HG03457 (cell line): ENCODE measurements around the gene MS4A6A.
"Not testable (repeated sequence)": the region's sequence is repeated elsewhere in the genome, so short reads cannot be mapped to it uniquely, and the experiment has no call there.

Experiments
- ATAC-seq: cut with Tn5 transposase; IDR thresholded peaks from one replicate; pipeline ENCODE4 v1.9.1; 2021; ENCODE audit warnings: moderate number of reproducible peaks; ENCODE audit not compliant: unreplicated experiment

The MS4A6A gene

GRCh38 chr11:60182541-60183330, at the start of gene MS4A6A:
Gene MS4A6A (minus strand): TSS chr11:60183083. CDS start chr11:60181727, 1,356 bp downstream.
- ATAC-seq = no peak

DNA sequence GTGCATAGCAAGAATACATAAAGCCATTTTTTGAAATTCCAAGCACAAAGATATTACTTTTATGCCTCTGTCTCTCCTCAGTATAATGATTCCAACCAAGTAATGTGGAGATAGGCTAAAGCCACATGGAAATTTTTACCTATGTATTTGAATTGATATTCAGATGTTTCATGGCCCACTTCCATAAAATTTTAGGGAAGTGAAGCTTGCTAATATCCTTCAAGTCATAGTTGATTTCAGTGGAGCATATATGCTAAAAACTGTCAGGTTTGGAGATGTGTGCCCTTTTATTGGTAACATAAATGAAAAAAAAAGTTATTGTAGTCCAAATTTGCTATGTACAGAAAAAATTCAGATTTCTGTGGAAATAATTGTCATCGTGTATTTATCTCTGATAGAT, 47.8 kb upstream of the MS4A6A start:
- no peak for ATAC-seq

DNA sequence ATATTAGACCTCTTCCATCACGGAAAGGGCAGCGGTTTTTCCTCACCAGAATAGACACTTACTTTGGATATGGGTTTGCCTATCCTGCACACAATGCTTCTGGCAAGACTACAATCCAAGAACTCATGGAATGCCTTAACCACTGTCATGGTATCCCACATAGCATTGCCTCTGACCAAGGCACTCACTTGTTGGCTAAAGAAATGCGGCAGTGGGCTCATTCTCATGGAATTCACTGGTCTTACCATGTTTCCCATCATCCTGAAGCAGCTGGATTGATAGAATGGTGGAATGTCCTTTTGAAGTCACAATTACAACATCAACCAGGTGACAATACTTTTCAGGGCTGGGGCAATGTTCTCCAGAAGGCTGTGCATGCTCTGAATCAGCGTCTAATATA, 39.3 kb upstream of the MS4A6A start:
- no peak for ATAC-seq

DNA sequence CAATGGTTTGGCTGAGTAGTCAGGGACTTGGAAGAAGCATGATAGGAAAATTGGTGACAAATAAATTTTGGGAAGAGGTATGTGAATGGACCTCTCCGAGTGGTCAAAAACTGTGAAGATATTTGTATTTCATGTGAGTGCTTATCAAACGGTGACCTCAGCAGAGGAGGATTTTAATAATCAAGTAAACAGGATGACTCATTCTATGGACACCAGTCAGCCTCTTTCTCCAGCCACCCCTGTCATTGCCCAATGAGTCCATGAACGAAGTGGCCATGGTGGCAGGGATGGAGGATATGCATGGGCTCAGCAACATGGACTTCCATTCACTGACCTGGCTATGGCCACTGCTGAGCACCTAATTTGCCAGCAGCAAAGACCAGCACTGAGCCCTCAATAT, 38.8 kb upstream of the MS4A6A start:
- no peak for ATAC-seq

- ATAC-seq = no peak
Observed at GRCh38 chr11:60221181-60221580, 38.3 kb upstream of the MS4A6A start.

DNA sequence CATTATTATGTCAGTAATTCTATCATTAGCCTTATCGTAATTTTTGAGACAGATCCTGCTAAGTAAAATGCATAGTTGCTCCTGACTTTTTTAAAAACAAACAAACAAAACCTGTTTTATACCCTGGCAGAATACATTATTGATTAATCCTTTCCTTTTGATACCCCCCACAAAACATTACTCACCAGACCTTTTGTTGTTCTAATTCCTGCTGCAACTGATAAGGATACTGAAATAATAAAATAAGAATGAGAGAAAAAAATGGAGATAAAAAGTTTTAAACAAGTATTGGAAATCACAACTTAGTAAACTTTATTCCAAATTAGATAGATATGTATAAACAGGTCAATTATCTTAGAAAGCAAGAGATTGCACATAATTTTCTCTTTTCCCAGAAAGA, 31.5 kb upstream of the MS4A6A start:
- ATAC-seq = no peak

- no peak for ATAC-seq
Observed at GRCh38 chr11:60211206-60211605, 28.3 kb upstream of the MS4A6A start.

DNA sequence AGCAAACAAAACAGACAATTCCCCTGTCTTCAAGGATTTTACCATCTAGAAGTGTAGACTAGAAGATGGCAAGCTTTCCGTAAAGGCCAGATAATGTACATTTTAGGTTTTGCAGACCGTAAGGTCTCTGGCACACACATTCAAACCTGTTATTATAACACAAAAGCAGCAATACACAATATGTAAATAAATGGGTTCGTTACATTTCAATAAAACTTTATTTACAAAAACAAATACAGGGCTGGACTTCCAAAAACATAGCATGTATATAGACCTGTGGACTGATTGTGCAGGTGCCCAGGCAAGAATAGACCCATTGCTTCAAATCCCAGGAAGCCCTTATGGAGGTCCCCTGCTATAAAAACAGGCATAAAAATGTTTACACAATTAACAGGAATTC, 27.1 kb upstream of the MS4A6A start:
- ATAC-seq = no peak

GRCh38 chr11:60208951-60209350, 26.1 kb upstream of the MS4A6A start:
- ATAC-seq = no peak

DNA sequence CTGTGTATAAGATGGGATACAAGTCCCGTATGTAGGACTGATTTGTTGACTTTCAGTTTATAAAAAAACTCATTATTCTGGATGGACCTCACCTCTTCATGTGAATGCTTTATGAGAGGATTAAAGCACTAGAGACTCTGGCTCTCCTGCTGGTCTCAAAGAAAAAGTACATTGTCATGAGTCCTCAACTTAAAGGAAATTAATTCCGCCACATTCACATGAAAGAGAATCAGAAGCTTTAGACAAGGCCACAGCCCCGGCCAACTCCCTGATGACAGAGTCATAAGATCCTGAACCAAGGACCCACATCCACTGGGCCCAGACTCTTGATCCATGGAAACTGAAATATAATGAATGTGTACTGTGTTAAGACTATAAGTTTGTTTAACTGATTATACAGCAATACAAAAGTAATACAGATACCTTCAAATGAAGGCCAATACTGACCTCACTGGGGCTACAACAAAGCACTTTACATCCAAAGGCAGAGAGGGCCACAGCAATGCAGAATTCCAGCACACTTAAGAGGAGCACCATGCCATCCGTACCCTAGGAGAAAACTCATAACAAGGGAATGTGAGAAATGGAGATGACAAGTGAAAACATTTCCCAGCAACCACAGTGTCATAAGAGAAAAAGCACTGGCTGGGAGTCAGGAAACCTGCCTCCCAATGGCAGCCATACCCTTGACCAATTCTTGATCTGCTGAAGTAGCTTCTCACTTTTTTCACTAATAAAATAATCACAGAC, 25.4 kb upstream of the MS4A6A start:
- ATAC-seq = no peak

DNA sequence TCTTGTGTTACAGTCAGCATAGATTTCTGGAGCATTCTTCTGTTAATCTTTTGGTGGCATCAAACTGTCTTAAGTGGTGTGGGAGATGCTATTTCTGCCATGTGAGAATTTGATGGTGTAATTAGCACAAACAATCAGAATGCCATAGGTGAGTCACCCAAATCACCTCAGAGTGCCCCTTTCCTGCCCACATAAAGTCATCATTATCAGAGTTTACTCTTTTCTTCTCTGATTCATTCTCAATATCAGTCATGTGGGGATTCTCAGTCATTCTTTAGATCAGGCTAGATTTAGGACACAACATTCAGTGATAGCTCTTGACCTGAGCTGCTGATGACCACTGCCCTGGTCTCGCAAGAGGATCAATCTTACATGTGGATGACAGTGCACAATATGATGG, 23.7 kb upstream of the MS4A6A start:
- ATAC-seq = no peak

DNA sequence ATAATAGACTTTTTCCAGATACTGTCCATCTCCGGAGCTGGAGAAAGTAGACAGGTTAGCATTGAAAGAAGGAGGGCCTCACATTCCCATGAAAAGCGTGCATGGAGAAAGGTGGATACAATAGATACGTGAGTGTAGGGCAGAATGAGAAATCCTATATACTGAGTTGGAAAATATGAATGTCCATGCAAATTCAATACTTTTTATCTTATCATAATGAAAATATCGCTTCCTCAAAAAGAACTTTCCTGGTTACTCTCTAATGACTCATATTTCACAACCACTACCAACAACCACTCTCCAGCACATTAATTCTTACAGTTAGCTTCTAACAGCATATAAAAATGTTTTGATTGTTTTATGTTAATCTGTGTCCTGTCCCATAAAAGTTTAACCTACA, 22.0 kb upstream of the MS4A6A start:
- ATAC-seq = no peak

DNA sequence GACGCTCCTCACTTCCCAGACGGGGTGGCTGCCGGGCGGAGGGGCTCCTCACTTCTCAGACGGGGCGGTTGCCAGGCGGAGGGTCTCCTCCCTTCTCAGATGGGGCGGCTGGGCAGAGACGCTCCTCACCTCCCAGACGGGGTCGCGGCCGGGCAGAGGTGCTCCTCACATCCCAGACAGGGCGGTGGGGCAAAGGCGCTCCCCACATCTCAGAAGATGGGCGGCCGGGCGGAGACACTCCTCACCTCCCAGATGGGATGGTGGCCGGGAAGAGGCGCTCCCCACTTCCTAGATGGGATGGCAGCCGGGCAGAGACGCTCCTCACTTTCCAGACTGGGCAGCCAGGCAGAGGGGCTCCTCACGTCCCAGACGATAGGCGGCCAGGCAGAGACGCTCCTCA, 18.5 kb upstream of the MS4A6A start:
- not testable (repeated sequence) for ATAC-seq

DNA sequence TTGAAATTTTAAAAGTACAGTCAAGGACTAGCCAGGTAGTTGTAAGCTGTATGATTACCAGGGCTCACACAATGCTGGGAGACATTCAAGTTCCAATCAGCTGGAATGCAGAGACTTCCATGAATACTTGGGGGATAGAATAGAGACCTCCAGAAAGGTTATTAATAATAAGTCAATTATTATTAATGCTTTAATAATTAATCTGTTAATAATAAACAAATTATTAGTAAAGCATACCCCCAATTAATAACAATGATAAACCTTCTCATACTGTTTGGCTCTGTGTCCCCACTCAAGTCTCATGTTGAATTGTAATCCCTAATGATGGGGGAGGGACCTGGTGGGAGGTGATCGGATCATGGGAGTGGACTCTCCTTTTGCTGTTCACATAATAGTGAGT, 14.6 kb upstream of the MS4A6A start:
- ATAC-seq = no peak

DNA sequence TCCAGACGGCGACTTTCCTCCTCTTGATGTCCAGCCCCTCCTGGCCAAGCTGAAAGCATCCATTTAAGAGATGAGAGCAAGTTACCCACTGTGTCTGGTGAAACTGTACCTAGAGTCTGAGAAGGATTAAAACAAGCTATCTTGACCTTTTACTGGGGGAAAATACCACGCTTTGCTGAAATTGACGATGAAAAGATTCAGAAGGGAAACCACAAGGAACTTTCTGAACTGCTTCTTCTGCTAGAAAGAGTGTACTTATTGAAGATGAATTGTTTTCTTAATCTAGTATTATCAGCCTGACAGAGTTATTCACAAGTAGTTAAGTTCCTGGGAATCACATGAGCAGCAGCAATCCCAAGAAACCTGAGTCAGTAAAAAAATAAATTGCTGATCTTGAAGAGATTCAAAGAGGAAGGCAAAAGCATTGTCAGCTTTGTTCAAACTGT, 13.1 kb upstream of the MS4A6A start:
- ATAC-seq = no peak

- no peak for ATAC-seq
Observed at GRCh38 chr11:60194511-60194910, 11.6 kb upstream of the MS4A6A start.

- ATAC-seq = no peak
Observed at GRCh38 chr11:60193687-60194433, 11.0 kb upstream of the MS4A6A start.

- not testable (repeated sequence) for ATAC-seq
Observed at GRCh38 chr11:60192564-60192963, 9.7 kb upstream of the MS4A6A start.

- not testable (repeated sequence) for ATAC-seq
Observed at GRCh38 chr11:60188481-60188880, 5.6 kb upstream of the MS4A6A start.

DNA sequence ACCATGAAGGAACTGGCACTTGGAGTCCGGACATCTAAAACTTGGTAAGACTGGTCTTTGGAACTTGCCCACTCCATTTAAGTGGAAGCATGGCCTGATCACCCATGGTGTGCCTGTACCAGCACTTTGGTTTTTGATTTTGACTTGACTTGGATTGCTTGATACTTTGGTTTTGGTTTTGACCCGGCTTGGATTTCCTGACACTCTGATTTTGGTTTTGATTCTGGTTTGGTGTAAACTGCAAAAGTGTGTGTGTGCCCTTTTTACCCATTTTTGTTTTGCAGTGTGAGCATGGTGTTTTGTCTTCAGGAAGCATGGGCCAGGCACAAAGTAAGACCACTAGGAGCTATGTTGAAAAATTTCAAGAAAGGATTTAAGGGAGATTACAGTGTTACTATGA, 3.2 kb upstream of the MS4A6A start:
- ATAC-seq = not testable (repeated sequence)

DNA sequence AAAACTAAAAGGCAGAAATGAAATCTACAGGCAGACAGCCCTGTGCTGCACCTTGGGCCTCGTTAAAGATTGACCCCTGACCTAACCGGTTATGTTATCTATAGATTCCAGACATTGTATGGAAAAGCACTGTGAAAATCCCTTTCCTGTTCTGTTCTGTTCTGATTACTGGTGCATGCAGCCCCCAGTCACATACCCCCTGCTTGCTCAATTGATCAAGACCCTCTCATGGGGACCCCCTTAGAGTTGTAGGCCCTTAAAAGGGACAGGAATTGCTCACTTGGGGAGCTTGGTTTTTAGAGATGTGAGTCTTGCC, 2.6 kb upstream of the MS4A6A start:
- not testable (repeated sequence) for ATAC-seq
